Stomach smooth muscle (tissue), 2 donors: Measurements from ENCODE around the gene ZFYVE28.

ENCODE experiments used
- H3K27ac ChIP-seq: one replicate; pipeline ENCODE4 v1.7.0; 2013; ENCODE audit warnings: mild to moderate bottlenecking, low read length, inconsistent platforms
- H3K27me3 ChIP-seq, 2 donors: one replicate each; pipeline ENCODE4 v1.7.0; 2013; ENCODE audit warnings: low read length in 2 of 2; ENCODE audit not compliant: insufficient read depth in 2 of 2, control insufficient read depth in 1 of 2
- H3K36me3 ChIP-seq, 2 donors: one replicate each; pipeline ENCODE4 v1.7.0; 2013; ENCODE audit warnings: low read length in 2 of 2; ENCODE audit not compliant: control insufficient read depth in 2 of 2, insufficient read depth in 2 of 2
- H3K4me1 ChIP-seq: one replicate; pipeline ENCODE4 v1.7.0; 2013; ENCODE audit warnings: low read length; ENCODE audit not compliant: control insufficient read depth, insufficient read depth
- H3K4me3 ChIP-seq, 2 donors: one replicate each; pipeline ENCODE4 v1.7.0; 2013; ENCODE audit warnings: low read length in 2 of 2
- H3K9ac ChIP-seq, 2 donors: one replicate each; pipeline ENCODE4 v1.7.0; 2013; ENCODE audit warnings: low read length in 2 of 2, mild to moderate bottlenecking in 1 of 2
- H3K9me3 ChIP-seq, 2 donors: one replicate each; pipeline ENCODE4 v1.7.0; 2013; ENCODE audit warnings: low read length in 2 of 2; ENCODE audit not compliant: control insufficient read depth in 2 of 2
- donor health status: healthy.
- donor health status: Pancreatic carcinoma.

Gene ZFYVE28

DNA sequence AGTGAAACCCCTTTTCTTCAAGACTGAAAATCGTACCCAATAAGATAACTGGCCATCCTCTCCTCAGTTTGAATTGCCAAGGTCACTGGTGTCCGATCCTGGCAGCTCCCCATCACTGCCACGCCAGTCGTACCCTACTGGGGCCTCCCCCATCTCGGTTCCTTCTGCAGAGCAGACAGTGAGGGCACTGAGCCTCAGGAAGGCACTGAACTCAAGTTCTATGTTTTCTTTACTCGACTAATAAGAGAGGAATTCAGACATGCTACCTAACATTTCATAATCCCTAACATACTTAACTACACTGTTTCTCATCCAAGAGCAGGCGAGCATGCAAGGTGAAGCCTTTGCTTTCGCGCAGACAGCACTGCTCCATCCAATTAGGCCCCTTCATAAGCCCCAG, 23.4 kb downstream of the ZFYVE28 start:
- no peak overlapping the region for H3K27ac ChIP-seq
- no peaks in the 10 kb centered on the region for H3K9me3 ChIP-seq
- no peak overlapping the region for H3K9ac ChIP-seq
- H3K4me3 ChIP-seq = no peak overlapping the region
- H3K27me3 ChIP-seq = peaks cover 3 to 13% of the 10 kb centered on the region in 2 donors
- peaks cover 2% of the 10 kb centered on the region for H3K4me1 ChIP-seq
- H3K36me3 ChIP-seq = no peaks in the 10 kb centered on the region

DNA sequence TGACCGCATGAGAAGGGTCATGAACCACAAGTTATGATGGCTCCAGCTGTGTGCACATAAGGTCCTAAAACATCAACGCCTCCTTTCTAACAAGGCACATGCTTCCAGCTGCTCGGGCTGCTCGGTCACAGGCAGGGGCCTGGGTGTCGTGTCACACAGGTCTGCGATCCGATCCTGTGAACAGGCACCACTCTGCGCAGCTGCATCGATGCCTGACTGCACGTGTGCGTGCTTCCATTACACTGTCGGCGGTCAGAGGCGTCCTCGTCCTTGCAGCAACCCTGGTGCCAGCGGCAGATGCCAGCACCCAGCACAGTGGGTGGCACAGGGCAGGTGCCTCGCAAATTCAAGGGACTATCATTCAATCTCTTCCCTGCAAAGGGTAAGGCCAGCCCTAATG, 23.9 kb downstream of the ZFYVE28 start:
- Histone ChIP-seq H3K36me3 (no peaks in the 10 kb centered on the region), H3K4me3 (no peak overlapping the region), H3K27me3 (peaks cover 3 to 13% of the 10 kb centered on the region in 2 donors), H3K9me3 (no peaks in the 10 kb centered on the region), H3K9ac (no peak overlapping the region), H3K27ac (no peak overlapping the region), H3K4me1 (peaks cover 2% of the 10 kb centered on the region)

DNA sequence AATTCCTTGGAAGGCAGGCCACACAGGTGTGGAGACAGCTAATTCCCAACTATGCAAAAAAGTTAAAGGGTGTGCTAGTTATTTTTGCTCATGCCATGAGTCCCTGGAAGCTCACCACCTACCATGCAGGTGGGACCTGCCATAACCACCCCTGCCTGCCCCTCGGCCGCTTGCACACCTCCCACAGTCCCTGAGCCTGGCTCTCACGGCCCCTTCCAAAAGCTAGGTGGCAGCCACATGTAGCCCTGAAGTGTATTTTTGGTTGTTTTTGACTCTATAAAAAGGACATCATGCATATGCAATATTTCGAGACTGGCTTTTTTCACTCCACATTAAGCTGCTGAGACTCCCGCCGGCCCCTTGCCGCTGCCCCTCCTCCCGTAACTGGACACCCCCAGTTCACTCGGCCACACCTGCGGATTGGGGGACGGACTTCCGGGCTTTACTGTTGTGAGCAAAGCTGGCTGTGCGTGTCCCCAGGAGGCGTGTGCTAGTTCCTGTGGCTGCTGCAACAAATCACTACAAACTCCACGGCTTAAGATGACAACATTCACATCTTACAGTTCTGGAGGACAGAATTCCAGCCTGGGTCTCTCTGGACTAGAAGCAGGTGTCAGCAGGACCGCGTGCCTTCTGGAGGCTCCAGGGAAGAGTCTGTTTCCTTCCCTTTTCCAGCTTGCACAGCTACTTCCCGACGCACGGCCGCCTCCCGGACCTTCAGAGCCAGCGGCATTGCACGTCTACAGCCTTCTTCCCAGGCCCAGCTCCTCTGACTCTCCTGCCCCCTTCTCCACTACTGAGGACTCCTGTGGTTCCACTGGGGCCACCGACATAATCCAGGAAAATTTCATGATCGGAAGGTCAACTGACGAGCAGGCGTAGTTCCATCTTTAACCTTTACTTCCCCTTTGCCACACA, 24.8 kb downstream of the ZFYVE28 start:
- Histone ChIP-seq H3K36me3 (no peaks in the 10 kb centered on the region), H3K9ac (no peak overlapping the region), H3K4me1 (peaks cover 2% of the 10 kb centered on the region), H3K27me3 (peaks cover 3 to 15% of the 10 kb centered on the region in 2 donors), H3K4me3 (no peak overlapping the region), H3K27ac (no peak overlapping the region), H3K9me3 (no peaks in the 10 kb centered on the region)

DNA sequence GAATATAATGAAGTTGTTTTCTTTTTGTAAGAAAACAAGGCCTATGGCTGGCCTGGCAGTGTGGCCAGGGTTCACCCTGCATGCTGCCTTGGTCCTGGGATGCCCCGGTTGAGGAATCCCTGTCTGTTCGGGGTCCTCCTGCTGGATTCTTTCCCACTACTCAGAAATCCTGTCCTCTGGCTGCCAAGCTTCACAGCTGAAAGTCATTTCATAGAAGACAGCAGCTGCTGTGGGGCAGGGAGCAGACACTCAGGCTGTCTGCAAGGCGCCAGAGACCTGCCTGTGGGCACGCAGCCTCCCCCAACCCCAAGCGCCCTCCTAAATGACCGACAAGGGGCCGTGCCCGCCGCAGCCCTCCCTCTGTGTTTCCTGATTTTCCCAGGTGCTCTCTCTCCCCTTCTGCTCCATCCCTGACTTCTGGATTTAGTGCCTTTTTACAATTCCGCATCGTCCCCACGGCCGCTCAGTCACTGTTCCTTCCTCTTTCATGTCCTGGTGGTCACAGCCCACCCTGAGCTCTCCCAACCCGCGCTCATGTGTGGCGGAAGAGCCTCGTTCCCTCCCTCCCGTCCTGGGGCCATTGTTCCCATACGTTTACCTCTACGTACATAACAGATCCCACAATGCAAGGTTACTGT, 27.5 kb downstream of the ZFYVE28 start:
- Histone ChIP-seq H3K4me1 (peaks cover 2% of the 10 kb centered on the region), H3K4me3 (no peak overlapping the region), H3K9ac (no peak overlapping the region), H3K36me3 (no peaks in the 10 kb centered on the region), H3K27me3 (peaks cover 3 to 12% of the 10 kb centered on the region in 2 donors), H3K27ac (no peak overlapping the region), H3K9me3 (no peaks in the 10 kb centered on the region)

DNA sequence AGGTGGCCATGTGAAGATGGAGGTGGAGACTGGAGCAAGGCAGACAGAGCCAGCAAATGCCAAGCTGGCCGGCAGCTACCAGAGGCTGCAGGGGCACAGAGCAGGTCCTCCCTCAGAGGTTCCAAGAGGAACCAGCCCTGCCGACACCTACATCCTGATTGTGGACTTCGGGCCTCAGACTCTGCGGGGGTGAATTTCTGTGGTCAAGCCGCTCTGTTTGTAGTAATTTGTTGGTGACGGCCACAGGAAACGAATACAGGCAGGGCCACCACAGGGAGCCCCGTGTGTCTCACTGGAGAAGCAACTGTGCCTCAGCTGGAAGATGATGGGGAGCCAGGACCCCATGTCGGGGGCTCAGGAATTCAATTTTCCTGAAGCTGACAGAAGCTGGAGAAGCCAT, 28.3 kb downstream of the ZFYVE28 start:
- peaks cover 3 to 10% of the 10 kb centered on the region in 2 donors for H3K27me3 ChIP-seq
- no peak overlapping the region for H3K27ac ChIP-seq
- H3K9ac ChIP-seq = no peak overlapping the region
- no peaks in the 10 kb centered on the region for H3K9me3 ChIP-seq
- no peak overlapping the region for H3K4me3 ChIP-seq
- no peaks in the 10 kb centered on the region for H3K36me3 ChIP-seq
- peaks cover 2% of the 10 kb centered on the region for H3K4me1 ChIP-seq

DNA sequence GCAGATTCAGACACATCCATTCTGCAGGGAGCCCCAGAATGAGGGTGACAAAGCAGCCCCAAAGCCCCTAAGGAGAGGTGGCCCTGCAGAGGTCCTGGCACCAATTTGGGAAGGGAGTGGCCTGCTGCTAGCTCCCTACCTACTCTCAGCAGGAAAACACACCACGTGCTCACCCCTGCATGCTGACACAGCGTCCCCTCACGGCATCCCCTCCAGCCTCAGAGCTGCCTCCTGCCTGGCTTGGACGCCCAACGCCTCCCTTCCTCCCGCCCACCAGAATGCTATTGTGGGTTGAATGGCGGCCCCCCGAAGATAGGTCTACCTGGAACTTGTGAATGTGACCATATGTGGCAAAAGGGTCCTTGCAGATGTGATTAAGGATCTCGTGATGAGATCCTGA, 28.8 kb downstream of the ZFYVE28 start:
- peaks cover 3 to 10% of the 10 kb centered on the region in 2 donors for H3K27me3 ChIP-seq
- H3K9ac ChIP-seq = no peak overlapping the region
- H3K9me3 ChIP-seq = no peaks in the 10 kb centered on the region
- no peak overlapping the region for H3K27ac ChIP-seq
- no peak overlapping the region for H3K4me3 ChIP-seq
- no peaks in the 10 kb centered on the region for H3K36me3 ChIP-seq
- peaks cover 2% of the 10 kb centered on the region for H3K4me1 ChIP-seq

DNA sequence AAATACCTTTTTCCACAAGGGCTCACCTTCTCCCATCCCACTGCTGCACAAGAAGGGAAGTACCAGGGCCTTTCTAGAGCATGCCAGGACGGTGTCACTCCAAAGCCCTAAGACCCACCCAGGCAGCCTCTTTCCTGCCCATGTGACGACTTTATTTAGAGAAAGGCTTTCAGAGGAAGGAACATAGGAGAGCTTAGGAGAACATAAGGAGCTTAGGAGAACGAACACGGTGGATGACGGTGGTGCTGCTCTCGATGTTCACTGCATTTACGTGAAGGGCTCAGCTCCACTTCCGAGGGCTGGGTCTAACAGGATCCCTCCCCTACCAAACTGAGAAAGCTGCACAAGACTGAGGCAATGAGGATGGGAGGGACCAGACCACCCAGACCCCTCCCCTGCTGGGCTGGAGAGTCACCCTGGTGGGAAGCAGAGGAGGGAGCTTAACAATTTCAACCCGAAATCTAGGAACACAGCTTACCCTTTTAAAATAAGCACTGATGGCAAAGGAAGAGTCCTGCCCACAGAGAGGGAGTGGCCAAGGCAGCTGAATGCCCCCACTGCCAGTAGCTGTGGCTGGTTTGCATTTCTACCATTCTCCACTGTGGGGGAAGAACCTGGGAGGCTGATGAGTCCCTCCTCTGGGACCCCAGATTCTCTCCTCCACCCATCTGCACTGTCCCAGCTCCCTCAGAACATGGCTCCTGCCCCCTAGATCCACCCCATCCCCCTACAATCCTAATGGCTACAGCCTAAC, 29.8 kb downstream of the ZFYVE28 start:
- no peak overlapping the region for H3K27ac ChIP-seq
- no peaks in the 10 kb centered on the region for H3K36me3 ChIP-seq
- H3K4me3 ChIP-seq = no peak overlapping the region
- H3K9ac ChIP-seq = no peak overlapping the region
- no peaks in the 10 kb centered on the region for H3K9me3 ChIP-seq
- peaks cover 1% of the 10 kb centered on the region for H3K4me1 ChIP-seq
- peaks cover 3 to 5% of the 10 kb centered on the region in 2 donors for H3K27me3 ChIP-seq

DNA sequence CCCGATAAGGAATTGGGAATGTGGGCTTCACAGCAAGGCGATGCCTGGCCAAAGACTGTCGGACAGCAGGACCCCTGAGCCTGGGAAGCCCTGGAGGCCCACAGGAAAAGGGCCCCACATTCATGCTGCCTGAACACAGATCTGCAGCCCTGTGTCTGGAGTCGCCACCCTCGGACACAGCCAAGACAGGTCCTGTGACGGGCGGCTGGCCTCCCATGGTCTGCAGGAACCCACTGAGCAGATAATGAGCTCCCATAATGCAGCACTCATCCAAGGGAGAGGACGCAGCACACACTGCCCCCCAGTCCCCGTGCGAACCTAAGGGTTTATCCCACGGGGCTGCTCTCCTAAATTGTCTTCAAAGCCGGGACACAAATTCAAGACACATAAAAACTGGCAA, 30.6 kb downstream of the ZFYVE28 start:
- peaks cover 0 to 2% of the 10 kb centered on the region in 2 donors for H3K27me3 ChIP-seq
- no peak overlapping the region for H3K27ac ChIP-seq
- H3K36me3 ChIP-seq = no peaks in the 10 kb centered on the region
- no peak overlapping the region for H3K9ac ChIP-seq
- H3K4me1 ChIP-seq = no peaks in the 10 kb centered on the region
- no peaks in the 10 kb centered on the region for H3K9me3 ChIP-seq
- H3K4me3 ChIP-seq = no peak overlapping the region

DNA sequence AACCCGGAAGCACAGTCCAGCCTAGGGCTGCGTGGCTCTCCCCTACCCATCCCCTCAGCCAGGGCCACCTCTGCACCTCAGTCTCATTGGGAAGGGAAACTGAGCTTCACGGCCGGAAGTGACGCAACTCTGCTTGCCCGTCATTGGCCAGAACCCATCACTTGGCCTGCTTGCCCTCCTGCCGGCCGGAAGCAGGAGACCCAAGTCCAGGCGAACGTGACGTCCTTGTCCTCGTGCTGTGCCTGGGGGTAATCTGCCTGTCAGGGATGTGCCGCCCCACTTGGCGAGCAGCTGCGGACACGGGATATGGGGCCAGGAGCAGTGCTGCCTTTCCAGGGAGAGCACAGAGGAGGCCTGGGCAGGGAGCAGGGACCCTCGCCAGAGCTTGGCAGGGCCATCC, 31.2 kb downstream of the ZFYVE28 start:
- H3K9me3 ChIP-seq = no peaks in the 10 kb centered on the region
- no peak overlapping the region for H3K4me3 ChIP-seq
- no peak overlapping the region for H3K27ac ChIP-seq
- no peaks in the 10 kb centered on the region for H3K4me1 ChIP-seq
- no peaks in the 10 kb centered on the region for H3K36me3 ChIP-seq
- H3K9ac ChIP-seq = no peak overlapping the region
- H3K27me3 ChIP-seq = peaks cover 0 to 2% of the 10 kb centered on the region in 2 donors

DNA sequence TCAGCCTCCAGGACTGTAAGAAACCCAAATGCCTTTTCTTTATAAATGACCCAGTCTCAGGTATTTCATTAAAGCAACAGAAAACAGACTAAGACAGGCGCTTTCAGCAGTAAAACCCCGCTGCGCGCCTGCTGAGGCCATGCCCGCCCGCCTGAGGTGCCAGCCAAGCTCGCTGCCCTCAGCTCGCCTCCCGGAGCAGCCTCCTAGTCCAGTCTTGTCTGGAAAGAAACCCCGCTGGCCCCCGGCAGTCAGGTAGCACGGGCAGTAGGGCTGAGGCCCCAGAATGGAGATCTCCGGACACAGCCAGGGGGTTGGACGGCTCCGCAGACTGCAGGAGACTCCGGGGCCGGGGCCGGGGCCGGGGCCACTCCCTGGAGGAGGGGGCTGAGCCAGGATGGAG, 31.7 kb downstream of the ZFYVE28 start:
- Histone ChIP-seq H3K27me3 (peaks cover 0 to 2% of the 10 kb centered on the region in 2 donors), H3K9ac (no peak overlapping the region), H3K4me3 (no peak overlapping the region), H3K4me1 (no peaks in the 10 kb centered on the region), H3K36me3 (no peaks in the 10 kb centered on the region), H3K9me3 (no peaks in the 10 kb centered on the region), H3K27ac (no peak overlapping the region)
